Hepatocyte (in vitro differentiated cells): ENCODE data around the gene C1orf167.

Experiments
- EZH2 ChIP-seq: fragments of 200-600 bp; sonication (generic); IDR thresholded peaks from 2 replicates; pipeline ENCODE4 v1.6.1; 2016; ENCODE audit warnings: antibody characterized with exemption, mild to moderate bottlenecking, borderline replicate concordance
- EZH2phosphoT487 ChIP-seq: fragments of 200-600 bp; sonication (generic); IDR thresholded peaks from one replicate; pipeline ENCODE4 v1.6.1; 2018; ENCODE audit warnings: antibody characterized with exemption, mild to moderate bottlenecking, low read depth, moderate library complexity; ENCODE audit not compliant: unreplicated experiment, severe bottlenecking
- TF ChIP-seq, protein P1 (sequence below): fragments of 200-600 bp; sonication (generic); IDR thresholded peaks from 2 replicates; pipeline ENCODE4 v1.5.1; 2016; ENCODE audit warnings: antibody characterized with exemption, mild to moderate bottlenecking; ENCODE audit not compliant: poor library complexity

DNA sequence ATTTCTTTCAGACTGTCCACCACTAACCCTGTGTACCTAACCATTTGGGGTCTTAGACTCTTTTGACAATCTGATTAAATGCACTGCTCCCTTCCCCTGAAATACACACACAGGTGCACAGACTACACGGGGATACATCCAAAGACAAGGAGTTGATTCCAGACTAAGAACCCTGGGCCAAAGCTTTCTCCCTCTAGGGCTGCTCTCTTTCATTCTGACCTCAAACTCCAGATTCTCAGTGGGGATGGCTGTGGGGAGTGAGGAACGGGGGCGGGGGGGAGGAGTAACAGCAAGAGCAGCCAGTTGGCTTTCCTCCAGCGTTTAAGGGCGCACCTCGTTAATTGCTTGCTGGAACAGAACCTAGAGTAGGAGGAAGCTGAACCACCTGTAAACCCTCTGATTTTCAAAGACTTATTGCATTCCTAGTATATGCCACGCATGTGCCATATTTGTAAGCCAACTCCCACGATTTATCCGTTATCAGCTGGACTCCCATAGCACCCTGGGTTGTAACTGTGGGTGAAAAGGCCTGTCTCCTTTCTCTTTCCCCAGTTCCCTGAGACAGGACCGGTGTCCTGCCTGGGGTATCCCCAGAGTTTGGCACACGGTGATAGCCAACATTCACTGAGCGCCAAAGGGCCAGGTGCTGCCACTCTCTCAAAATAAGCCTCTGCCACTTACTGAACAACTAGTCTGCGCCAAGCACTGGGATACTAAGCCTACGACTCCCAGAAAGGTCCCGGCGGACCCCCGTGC, 42.9 kb downstream of the C1orf167 start:
- TF ChIP-seq, protein P1, sequence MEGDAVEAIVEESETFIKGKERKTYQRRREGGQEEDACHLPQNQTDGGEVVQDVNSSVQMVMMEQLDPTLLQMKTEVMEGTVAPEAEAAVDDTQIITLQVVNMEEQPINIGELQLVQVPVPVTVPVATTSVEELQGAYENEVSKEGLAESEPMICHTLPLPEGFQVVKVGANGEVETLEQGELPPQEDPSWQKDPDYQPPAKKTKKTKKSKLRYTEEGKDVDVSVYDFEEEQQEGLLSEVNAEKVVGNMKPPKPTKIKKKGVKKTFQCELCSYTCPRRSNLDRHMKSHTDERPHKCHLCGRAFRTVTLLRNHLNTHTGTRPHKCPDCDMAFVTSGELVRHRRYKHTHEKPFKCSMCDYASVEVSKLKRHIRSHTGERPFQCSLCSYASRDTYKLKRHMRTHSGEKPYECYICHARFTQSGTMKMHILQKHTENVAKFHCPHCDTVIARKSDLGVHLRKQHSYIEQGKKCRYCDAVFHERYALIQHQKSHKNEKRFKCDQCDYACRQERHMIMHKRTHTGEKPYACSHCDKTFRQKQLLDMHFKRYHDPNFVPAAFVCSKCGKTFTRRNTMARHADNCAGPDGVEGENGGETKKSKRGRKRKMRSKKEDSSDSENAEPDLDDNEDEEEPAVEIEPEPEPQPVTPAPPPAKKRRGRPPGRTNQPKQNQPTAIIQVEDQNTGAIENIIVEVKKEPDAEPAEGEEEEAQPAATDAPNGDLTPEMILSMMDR, result no peak
- TF ChIP-seq EZH2phosphoT487 (no peak), EZH2 (no peak)
